ENCODE results near the gene DCAF7.

The DCAF7 gene

DNA sequence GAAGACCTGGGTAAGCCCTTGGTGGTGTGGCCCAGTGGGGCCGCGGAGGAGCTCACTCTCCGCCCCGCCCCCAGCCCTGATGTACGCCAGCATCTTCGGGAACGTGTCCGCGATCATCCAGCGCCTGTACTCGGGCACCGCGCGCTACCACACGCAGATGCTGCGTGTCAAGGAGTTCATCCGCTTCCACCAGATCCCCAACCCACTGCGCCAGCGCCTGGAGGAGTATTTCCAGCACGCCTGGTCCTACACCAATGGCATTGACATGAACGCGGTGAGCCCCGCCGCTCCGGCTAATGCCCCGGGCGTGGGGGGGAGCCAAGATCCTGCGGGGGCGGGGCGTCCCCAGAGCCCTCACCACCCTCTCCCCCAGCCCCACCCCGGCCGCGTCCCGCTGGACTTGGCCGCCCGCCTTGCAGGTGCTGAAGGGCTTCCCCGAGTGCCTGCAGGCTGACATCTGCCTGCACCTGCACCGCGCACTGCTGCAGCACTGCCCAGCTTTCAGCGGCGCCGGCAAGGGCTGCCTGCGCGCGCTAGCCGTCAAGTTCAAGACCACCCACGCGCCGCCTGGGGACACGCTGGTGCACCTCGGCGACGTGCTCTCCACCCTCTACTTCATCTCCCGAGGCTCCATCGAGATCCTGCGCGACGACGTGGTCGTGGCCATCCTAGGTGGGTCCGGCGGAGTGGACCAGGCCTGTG lies 12.1 kb upstream of the DCAF7 start:
- no peak for DNase-seq (ENCODE audit: low read depth, low spot score)
- no peak overlapping the region for H3K4me3 ChIP-seq (ENCODE audit: low read depth, low read length)
- TF ChIP-seq, protein P1, sequence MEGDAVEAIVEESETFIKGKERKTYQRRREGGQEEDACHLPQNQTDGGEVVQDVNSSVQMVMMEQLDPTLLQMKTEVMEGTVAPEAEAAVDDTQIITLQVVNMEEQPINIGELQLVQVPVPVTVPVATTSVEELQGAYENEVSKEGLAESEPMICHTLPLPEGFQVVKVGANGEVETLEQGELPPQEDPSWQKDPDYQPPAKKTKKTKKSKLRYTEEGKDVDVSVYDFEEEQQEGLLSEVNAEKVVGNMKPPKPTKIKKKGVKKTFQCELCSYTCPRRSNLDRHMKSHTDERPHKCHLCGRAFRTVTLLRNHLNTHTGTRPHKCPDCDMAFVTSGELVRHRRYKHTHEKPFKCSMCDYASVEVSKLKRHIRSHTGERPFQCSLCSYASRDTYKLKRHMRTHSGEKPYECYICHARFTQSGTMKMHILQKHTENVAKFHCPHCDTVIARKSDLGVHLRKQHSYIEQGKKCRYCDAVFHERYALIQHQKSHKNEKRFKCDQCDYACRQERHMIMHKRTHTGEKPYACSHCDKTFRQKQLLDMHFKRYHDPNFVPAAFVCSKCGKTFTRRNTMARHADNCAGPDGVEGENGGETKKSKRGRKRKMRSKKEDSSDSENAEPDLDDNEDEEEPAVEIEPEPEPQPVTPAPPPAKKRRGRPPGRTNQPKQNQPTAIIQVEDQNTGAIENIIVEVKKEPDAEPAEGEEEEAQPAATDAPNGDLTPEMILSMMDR (IDR thresholded peaks at IDR 0.05; ENCODE audit: low read depth, low read length), result no peak
- in situ Hi-C loops (cut with HindIII; ENCODE audit: low sequenced_read_pairs), result no loop called here

DNA sequence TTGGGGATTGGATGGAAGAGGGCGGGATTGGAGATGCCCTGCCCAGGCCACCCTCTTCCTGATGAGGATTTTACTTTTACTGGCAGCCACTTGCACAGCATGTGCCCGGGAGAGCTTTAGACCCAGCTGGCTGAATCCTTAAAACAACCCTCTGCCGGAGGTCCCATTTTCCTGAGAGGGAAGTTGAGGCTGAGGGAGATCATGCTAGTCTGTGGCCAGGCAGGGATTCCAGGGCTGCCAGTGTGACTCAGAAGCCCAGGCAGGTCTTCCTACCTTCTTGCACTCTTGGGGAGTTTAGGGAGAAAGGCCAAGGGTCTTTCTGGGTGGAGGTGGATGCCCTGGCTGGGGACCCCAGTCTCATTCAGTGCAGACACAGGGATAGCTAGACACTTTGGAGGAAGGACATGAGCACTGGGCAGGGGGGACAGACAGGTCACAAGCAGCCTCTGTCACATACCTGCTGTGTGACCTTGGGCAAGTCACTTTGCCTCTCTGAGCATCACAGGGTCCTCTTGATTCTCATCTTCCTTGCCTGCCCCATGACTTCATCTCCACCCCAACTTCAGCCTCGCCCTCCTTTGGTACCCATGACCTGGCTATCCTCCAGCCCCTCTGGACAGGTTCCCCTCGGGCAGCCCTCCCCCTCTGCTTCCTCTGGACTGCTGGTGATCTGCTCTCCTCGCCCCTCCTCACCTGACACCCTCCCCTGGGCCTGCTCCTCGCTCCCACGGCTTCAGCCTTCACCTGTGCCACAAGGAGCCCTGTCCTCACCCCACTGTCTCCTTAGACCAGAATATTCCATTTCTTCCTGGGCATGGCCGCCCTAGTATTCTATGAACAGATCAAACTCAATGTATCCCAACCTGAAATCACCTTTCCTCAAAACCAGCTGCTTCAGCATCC lies 11.3 kb upstream of the DCAF7 start:
- in situ Hi-C loops (cut with HindIII; ENCODE audit: low sequenced_read_pairs), result no loop called here
- TF ChIP-seq, protein P1 (IDR thresholded peaks at IDR 0.05; ENCODE audit: low read depth, low read length), result no peak
- no peak overlapping the region for H3K4me3 ChIP-seq (ENCODE audit: low read depth, low read length)
- no peak for DNase-seq (ENCODE audit: low read depth, low spot score)

DNA sequence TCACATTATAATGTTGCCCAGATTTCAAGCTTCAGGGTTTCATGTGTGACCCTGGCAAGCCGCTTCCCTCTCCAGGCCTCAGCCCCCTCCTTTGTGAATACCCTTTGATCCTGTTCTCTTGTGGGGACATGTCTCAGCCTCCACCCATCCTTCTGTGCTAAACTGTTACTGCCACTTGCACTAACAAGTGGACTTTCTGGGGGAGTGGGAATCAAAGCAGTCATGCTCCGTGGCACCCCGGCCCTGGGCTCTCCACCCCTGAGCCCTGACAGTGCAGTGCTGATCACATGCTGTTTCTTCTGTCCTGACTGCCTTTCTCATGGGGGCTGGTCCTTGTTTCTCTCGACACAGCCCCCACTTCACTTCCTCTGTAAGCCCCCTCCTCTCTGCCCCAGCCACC lies 9.7 kb upstream of the DCAF7 start:
- in situ Hi-C loops (cut with HindIII; ENCODE audit: low sequenced_read_pairs), result no loop called here
- no peak for DNase-seq (ENCODE audit: low read depth, low spot score)
- no peak overlapping the region for H3K4me3 ChIP-seq (ENCODE audit: low read depth, low read length)
- TF ChIP-seq, protein P1 (IDR thresholded peaks at IDR 0.05; ENCODE audit: low read depth, low read length), result no peak

DNA sequence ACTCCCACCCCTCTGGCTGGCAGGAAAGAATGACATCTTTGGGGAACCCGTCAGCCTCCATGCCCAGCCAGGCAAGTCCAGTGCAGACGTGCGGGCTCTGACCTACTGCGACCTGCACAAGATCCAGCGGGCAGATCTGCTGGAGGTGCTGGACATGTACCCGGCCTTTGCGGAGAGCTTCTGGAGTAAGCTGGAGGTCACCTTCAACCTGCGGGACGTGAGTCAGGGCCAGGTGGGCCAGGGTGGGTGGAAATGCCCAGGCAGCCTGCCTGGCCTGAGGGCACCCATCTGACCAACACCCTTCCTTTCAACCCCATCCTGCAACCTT lies 8.1 kb upstream of the DCAF7 start:
- no peak overlapping the region for H3K4me3 ChIP-seq (ENCODE audit: low read depth, low read length)
- no peak for DNase-seq (ENCODE audit: low read depth, low spot score)
- in situ Hi-C loops (cut with HindIII; ENCODE audit: low sequenced_read_pairs), result no loop called here
- TF ChIP-seq, protein P1 (IDR thresholded peaks at IDR 0.05; ENCODE audit: low read depth, low read length), result no peak

DNA sequence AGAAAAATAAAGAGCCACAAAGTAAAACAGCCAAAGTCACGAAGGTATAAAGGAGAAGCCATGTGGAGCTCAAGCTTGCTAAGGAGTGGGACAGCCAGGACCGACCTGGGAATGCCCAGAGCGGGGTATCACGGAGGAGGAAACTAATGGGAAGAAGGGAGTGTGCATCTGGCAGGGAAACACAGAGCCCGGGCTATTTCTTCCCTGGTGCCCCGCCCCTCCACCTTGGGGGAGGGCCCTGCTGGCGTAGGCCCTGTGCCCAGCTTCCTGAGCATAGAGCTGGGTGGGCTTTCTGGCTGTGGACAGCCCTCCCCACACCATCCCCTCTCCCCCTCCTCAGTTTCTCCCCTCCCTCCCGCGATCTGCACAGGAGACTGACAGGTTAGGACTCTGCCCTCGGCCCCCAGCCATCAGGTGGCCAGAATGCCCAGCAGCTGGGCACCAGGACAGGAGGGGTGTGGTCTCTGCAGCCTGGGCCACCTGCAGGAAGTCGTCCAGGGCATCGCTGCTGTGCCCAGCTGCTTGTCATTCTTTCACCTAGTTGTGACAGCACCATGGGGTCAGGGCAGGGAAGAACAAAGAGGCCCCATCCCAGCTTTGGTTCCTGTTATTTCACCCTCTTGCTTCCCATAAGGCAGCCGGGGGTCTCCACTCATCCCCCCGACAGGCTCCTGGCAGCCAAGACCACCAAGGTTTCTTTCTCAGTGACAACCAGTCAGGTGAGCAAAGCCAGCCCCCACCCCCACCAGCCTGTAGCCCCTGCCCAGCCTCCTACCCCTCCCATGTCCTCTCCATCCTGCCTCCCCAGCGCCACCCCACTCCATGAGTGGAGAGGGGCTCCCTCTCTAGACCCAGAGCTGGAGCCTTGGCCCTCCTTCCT lies 7.1 kb upstream of the DCAF7 start:
- no peak overlapping the region for H3K4me3 ChIP-seq (ENCODE audit: low read depth, low read length)
- in situ Hi-C loops (cut with HindIII; ENCODE audit: low sequenced_read_pairs), result no loop called here
- TF ChIP-seq, protein P1 (IDR thresholded peaks at IDR 0.05; ENCODE audit: low read depth, low read length), result no peak
- DNase-seq (ENCODE audit: low read depth, low spot score), result no peak

DNA sequence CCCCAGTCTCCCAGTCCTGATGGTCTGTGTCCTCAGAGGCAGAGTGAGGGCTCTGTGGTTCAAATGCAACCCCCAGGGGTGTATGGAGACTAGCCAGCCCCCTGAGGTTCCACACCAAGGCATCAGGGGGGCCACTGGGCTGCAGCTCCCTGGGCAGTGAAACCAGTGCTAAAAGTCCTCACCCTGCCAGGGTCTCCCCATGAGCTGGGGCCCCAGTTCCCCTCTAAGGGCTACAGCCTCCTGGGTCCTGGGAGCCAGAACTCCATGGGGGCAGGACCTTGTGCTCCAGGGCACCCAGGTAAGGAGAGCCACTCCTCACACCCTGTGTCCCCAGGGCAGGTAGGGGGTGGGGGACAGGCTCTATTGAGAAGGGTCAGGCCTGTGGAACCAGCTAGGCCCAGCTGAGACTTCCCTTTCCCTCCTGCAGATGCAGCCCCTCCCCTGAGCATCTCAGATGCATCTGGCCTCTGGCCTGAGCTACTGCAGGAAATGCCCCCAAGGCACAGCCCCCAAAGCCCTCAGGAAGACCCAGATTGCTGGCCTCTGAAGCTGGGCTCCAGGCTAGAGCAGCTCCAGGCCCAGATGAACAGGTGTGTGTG lies 6.4 kb upstream of the DCAF7 start:
- in situ Hi-C loops (cut with HindIII; ENCODE audit: low sequenced_read_pairs), result no loop called here
- no peak overlapping the region for H3K4me3 ChIP-seq (ENCODE audit: low read depth, low read length)
- no peak for DNase-seq (ENCODE audit: low read depth, low spot score)

More for the DNA sequence above, 6.4 kb upstream of the DCAF7 start:
- TF ChIP-seq, protein P1 (IDR thresholded peaks at IDR 0.05; ENCODE audit: low read depth, low read length), result no peak

All from astrocyte of the spinal cord (primary cell).